NCI-H1105 (cell line): ENCODE data around the gene ZNF586.
"Not testable (repeated sequence)": the region's sequence is repeated elsewhere in the genome, so short reads cannot be mapped to it uniquely, and the experiment has no call there.

Experiments used
- DNase-seq: peaks from one replicate; lab custom pipeline; 2025; lab: John Stamatoyannopoulos, UW

ZNF586 gene

DNA sequence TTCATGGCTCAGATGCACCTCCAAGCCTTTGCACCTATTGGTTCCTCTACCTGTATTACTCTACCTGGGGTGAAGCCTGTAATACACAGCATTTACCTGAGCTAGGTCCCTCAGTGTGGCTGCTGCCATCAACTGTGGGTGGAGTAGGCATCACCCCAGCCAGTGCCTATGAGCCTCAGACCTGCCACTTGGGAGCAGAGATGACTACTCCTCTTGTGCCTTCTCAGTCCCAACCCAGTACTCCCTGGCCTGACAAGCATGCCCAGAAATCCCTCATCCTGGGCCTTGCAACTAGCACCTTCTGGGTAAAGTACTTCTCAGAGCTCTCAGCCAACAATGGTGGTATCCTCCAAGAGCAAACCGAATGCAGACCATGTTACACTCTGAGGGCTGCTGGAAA, 27.1 kb downstream of the ZNF586 start:
- not testable (repeated sequence) for DNase-seq

GRCh38 chr19:57800696-57801095, 31.2 kb downstream of the ZNF586 start:
- no peak for DNase-seq

DNA sequence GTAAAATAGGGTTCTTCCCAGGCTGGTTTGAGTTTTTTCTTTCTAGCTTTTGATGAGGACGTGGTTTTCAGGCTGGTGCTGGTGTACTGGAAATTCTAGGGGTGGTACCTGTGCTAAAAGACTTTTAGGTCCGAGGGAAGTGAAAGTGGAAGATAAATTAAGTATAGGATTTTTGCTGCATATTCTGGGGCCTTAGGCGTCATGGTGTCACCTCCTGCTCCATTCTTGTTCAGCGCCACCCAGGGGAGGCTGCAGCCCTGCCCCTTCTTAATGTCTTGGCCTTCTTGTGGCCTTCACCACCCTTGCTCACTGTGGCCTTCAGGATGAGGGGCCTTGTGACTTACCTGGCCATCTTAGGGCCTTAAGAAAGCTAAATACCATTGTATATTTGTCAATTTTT, 32.8 kb downstream of the ZNF586 start:
- no peak for DNase-seq

DNA sequence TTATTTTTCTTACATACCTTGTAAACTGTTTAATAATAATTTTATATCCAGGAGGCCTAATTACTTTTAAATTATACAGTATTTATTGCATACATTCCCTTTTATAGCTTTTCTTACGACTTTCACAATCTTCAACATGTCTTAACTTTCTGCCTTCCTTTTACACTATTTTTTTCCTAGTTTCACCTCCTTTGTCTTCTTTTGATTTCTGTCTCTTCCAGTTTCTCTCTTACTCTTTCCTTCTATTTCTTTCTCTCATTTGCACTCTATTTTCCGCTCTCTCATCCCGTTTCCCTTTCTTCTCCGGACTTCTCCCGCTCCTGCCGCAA, 33.8 kb downstream of the ZNF586 start:
- no peak for DNase-seq

DNA sequence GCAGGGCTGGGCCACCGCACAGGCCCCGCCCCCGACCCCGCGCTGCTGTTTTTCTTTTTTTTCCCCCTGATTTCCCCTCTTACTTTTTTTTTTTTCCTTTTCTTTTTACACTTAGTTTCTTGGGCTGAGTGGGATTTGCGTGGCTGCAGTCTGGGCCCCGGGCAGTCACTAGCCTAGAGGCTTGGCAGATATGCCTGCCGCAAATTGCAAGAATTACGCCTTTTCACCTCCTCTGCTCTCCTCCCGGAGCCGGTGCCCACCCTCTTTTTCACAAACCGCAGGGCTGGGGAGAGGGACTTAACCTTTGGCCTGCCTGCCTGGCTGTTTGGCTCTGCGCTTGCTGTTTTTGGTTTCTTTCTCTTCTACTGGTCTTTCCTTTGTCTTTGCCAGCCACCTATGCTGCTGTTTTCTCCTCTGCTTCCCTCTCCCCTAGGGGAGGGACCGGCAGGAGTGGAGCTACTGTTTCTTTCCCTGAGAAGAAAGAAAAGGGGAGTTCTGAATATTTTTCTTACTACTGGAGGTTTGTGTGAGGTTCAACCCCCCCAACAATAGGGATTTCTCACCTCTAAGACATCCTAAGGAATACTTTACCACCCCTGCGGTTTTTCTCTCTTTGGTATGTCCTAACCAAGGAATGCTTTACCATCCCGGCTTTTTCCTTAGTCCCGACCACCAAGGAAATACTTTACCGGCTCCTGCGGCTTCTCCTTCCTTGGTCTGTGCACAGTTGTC, 34.3 kb downstream of the ZNF586 start:
- DNase-seq: peak; percentile 44

GRCh38 chr19:57807541-57807940, 38.1 kb downstream of the ZNF586 start:
- DNase-seq: no peak

DNA sequence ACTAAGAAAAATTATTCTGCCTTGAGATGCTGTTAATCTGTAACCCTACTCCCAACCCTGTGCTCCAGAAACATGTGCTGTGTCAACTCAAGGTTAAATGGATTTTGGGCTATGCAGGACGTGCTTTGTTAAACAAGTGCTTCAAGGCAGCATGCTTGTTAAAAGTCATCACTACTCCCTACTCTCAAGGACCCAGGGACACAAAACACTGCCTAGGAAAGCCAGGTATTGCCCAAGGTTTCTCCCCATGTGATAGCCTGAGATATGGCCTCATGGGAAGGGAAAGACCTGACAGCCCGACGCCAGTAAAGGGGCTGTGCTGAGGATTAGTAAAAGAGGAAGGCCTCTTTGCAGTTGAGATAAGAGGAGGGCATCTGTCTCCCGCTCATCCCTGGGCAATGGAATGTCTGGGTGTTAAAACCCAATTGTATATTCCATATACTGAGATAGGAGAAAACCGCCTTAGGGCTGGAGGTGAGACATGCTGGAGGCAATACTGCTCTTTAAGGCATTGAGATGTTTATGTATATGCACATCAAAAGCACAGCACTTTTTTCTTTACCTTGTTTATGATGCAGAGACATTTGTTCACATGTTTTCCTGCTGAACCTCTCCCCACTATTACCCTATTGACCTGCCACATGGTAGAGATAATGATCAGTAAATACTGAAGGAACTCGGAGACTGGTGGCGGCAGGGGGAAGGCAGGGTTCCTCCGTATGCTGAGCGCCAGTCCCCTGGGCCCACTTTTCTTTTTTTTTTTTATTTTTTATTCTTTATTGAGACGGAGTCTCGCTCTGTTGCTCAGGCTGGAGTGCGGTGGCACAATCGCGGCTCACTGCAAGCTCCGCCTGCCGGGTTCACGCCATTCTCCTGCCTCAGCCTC, 41.2 kb downstream of the ZNF586 start:
- not testable (repeated sequence) for DNase-seq

DNA sequence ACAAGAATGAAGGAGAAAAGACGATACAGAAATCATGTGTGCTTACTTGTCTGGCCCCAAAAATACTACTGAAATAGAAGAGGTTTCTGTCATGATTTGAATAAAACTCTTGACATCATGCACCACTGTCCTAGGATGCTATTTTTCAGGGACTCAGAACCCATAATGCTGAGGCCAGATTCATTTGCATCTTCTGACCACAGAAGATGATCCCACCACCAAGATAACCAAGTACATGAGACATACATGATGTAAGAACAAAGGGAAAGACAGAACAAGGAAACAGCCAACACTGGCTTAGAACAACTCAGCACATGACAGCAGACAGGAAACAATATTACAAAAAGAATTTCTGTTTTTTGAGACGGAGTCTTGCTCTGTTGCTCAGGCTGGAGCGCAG, 42.8 kb downstream of the ZNF586 start:
- no peak for DNase-seq

DNA sequence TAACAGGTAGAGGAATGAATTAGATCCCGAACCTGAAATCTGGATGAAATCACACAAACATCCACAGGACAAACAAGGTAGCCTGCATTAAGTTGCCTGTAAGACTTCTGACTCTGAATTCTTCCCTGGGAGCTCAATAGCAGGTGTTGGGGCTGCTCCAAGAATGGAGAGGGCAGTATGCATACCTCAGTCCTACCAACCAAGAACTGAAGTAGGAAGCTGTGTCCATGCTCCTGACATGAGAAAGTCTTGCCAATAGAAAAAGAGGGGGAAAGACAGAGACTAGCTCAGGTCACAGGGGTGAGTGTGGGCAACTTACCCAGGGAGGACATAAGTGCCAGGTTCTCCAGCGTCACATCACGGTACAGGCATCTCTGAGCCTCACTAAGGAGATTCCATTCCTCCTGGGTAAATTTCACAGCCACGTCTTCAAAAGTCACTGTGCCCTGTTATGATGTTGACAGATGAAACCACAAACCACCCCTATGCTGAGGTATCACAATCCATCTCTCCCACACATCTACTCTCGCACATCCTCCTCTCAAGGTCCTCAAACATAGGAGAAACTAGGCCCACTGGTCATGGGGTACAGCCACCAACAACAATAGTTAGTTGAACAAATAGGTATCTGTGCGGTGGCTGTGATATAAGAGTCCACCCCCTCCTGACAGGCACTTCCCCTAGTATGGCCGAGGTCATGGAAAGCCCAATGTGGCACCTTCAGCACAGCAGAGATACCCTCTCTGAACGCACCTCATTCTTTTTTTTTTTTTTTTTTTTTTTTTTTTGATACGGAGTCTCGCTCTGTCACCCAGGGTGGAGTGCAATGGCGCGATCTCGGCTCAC, 43.7 kb downstream of the ZNF586 start:
- DNase-seq: not testable (repeated sequence)

DNA sequence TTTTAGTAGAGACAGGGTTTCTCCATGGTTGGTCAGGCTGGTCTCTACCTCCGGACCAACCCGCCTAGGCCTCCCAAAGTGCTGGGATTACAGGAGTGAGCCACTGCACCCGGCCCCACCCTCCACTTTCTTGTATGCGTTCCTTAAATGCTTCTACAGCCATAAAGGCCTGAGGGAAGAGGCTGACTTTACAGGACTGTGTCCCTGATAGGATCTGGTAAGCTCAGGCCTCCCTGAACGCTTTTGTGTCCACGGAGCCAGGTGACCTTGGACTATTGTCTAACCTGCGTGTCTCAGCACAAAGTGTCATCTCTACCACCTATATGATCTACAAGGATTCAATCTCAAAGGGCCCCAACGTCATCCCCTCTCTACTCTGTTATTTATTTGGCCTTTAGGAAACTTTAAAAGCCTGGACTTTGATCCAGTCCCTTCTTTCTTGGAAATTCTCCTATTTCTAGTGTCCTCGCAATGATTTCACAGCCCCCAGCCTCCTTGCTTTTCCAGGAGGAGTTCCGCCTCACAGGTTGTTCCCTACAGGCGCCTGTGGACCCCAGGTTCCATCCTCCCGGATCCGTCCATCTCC, 44.5 kb downstream of the ZNF586 start:
- no peak for DNase-seq

DNA sequence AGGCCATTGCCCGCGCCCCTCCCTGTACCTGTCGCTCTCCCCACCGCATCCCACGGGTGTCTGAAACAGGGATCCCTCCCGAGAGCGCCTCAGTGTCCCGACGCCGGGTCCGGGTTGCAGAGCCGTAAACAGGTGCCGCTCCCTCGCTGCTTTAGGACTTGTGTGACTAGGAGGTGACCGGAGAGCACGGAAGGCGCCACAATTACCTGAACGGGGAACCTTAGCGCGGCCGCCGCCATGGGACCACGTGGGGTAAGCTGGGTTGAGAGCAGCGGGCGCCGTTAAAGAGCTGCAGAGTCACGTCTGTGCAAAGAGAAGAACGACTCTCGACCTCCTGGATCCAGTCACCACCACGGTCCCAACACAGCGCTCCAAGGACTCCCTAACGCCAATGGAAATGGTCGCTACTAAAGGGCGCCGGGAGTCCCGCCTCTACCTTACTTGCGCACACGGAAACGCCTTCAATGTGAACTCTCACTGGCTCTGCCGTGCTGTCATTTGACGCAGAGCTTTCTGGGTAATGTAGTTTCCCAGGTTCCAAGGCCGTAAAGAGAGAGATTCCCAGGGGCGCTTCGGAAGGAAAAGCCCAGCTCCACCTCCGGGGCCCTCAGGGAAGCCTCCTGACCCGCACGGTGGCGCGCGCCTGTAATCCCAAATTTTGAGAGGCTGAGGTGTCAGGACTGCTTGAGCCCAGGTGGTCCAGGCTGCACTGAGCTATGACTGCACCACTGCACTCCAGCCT, 45.2 kb downstream of the ZNF586 start, which contains the start of gene ZNF552:
Gene ZNF552 (minus strand): TSS at position 409 of the 742 bp plus-strand sequence. CDS start 170 bp downstream, at position 239.
- DNase-seq: peak; percentile 95

DNA sequence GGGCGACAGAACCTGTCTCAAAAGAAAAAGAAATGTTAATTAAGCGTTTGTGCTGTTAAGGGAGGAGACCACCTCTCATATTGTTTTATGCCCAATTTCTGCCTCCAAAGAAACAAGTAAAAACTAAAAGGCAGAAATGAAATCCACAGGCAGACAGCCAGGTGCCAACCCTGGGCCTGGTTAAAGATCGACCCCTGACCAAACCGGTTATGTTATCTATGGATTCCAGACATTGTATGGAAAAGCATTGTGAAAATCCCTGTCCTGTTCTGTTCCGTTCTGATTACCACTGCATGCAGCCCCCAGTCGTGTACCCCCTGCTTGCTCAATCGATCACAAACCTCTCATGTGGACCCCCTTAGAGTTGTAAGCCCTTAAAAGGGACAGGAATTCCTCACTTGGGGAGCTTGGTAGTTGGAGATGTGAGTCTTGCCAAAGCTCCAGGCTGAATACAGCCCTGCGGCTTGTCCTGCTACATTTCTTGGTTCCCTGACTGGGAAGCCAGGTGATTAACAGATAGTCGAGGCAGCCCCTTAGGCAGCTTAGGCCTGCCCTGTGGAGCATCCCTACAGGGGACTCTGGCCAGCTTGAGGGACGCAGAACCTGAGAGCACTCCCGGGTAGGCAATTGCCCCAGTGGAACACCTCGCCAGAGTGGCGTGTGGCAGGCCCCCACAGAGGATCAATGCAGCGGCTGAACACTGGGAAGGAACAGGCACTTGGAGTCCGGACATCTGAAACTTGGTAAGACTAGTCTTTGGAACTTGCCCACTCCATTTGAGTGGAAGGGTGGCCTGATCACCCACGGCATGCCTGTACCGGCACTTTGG, 46.0 kb downstream of the ZNF586 start:
- no peak for DNase-seq

- no peak for DNase-seq
Measured at GRCh38 chr19:57816652-57817051, 47.2 kb downstream of the ZNF586 start.

DNA sequence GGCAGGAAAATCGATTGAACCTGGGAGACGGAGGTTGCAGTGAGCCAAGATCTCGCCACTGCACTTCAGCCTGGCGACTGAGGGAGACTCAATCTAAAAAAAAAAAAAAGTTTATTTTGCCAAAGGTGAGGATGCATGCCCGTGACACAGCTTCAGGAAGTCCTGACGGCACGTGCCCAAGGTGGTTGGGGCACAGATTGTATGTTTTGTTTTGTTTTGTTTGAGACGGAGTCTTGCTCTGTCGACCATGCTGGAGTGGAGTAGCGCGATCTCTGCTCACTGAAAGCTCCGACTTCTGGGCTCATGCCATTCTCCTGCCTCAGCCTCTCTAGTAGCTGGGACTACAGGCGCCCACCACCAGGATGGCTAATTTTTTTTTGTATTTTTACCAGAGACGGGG, 48.5 kb downstream of the ZNF586 start:
- no peak for DNase-seq

GRCh38 chr19:57818378-57818777, 48.9 kb downstream of the ZNF586 start:
- no peak for DNase-seq

DNA sequence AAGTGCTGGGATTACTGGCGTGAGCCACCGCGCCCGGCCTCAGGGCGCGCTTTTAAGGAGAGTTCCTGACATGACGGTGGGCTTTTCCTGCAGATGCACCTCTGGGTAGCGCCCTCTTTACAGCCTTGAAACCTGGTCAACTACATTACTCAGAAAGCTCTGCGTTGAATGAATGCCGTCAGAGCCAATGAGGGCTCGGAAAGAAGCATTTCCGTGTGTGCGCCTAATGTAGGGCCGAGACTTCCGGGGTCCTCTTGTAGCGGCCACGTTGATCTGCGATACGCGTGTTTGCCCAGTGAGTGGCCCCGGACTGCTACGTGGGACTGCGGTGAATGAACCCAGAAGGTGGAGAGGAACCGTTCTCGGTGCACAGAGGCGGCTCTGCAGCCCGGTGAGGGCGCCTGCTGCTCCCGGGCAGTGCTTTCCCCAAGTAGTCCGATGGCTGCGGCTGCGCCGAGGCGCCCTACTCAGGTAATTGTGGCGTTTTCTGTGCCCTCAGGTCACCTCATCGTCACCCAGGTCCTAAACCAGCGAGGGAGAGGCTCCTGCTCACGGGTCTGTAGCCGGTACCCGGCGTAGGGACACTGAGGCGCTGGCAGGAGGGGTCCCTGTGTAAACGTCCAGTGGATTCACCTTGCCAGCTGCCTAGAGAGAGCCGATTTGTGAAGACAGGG, 50.1 kb downstream of the ZNF586 start:
- peak; percentile 93 for DNase-seq

DNA sequence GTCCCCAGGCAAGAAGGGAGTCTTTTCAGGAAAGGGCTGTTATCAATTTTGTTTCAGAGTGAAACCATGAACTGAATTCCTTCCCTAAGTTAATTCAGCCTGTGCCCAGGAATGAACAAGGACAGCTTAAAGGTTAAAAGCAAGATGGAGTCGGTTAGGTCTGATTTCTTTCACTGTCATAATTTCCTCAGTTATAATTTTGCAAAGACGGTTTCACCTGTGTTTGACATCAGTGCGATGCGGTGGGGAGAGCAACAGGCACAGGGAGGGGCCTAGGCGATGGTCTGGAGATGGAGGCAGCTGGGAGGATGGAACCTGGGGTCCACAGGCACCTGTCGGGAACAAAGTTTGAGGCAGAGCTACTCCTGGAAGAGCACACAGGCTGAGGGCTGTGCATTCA, 51.1 kb downstream of the ZNF586 start:
- DNase-seq: no peak

DNA sequence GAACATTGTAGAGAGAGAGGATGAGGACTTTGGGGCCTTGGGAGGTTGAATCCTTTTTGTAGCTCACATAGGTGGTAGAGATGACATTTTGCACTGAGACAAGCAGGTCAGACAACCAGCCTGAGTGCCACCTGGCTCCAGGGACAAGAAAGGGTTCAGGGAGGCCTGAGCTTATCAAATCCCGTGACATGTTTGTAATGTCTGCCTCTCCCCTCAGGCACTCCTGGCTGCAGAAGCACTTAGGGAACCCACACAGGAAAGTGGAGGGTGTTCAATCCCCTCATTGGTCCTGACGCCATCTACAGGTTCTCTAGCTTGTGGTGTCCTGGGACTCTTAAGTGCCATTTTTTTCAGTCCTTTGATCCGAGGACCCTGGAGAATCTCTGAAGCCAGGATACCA, 51.6 kb downstream of the ZNF586 start:
- not testable (repeated sequence) for DNase-seq

GRCh38 chr19:57821501-57821900, 52.0 kb downstream of the ZNF586 start:
- DNase-seq: not testable (repeated sequence)

- DNase-seq: not testable (repeated sequence)
Measured at GRCh38 chr19:57823155-57823554, 53.7 kb downstream of the ZNF586 start.
